CD4-positive, alpha-beta T cell (primary cell): ENCODE data around the gene COL25A1. TPM values are rescaled to one million over a fixed set of nuclear protein-coding genes. Genes with fewer than 3 reads are reported as not detected.

Source experiments
- ATAC-seq: fragments of 200-7000 bp; cut with Tn5 transposase; one replicate; pipeline ENCODE4 v1.10.0; 2022; ENCODE audit warnings: mild to moderate bottlenecking; ENCODE audit not compliant: poor library complexity
- CTCF ChIA-PET: fragments of 350-600 bp; sonication (Branson Sonifier 250); formaldehyde crosslinking; loops from one replicate; lab custom pipeline; 2021; ENCODE audit warnings: antibody characterized with exemption, inconsistent platforms; lab: Charles Lee
- POLR2A ChIA-PET: fragments of 350-600 bp; sonication (Branson Sonifier 250); formaldehyde crosslinking; loops from one replicate; lab custom pipeline; 2021; ENCODE audit warnings: antibody characterized with exemption, inconsistent platforms; lab: Charles Lee
- DNase-seq, 14 experiments: peaks; one replicate each; pipeline ENCODE4 v3.0.0-alpha.2; 2013 to 2020; ENCODE audit warnings: mixed read lengths in 2 of 14
- H3K27ac ChIP-seq, 2 donors: one replicate each; pipeline versions ENCODE4 v1.5.1 to v1.7.0; 2013; ENCODE audit warnings: low read length in 2 of 2, low read depth in 1 of 2, mild to moderate bottlenecking in 1 of 2
- H3K27me3 ChIP-seq, 2 experiments: 1 replicate in 1 of 2; 2 replicates in 1 of 2; pipeline versions ENCODE4 v1.6.1 to v1.7.0; 2013; ENCODE audit warnings: low read length in 2 of 2, control low read depth in 1 of 2, mild to moderate bottlenecking in 1 of 2, moderate library complexity in 1 of 2; ENCODE audit not compliant: insufficient read depth in 2 of 2, control insufficient read depth in 1 of 2
- H3K36me3 ChIP-seq: one replicate; pipeline ENCODE4 v1.6.1; 2013; ENCODE audit warnings: low read length, control low read depth; ENCODE audit not compliant: insufficient read depth
- H3K4me1 ChIP-seq: one replicate; pipeline ENCODE4 v1.6.1; 2013; ENCODE audit warnings: low read length, control low read depth; ENCODE audit not compliant: insufficient read depth
- H3K4me3 ChIP-seq: one replicate; pipeline ENCODE4 v1.5.1; 2013; ENCODE audit warnings: mild to moderate bottlenecking, low read length, moderate library complexity
- H3K9me3 ChIP-seq, 2 experiments: 1 replicate in 1 of 2; 2 replicates in 1 of 2; pipeline versions ENCODE4 v1.6.1 to v1.7.0; 2013; ENCODE audit warnings: low read length in 2 of 2, mild to moderate bottlenecking in 2 of 2, control low read depth in 1 of 2, moderate library complexity in 1 of 2; ENCODE audit not compliant: control insufficient read depth in 1 of 2, insufficient read depth in 1 of 2
- H3K27ac Mint-ChIP-seq: one replicate; pipeline ENCODE4 v1.8.0; 2020; ENCODE audit warnings: mixed read lengths
- H3K27me3 Mint-ChIP-seq: one replicate; pipeline ENCODE4 v1.8.0; 2021; ENCODE audit warnings: mixed read lengths
- H3K36me3 Mint-ChIP-seq: one replicate; pipeline ENCODE4 v1.8.0; 2021; ENCODE audit warnings: low read depth, mixed read lengths
- H3K4me1 Mint-ChIP-seq: one replicate; pipeline ENCODE4 v1.8.0; 2021; ENCODE audit warnings: low read depth, mixed read lengths
- H3K4me3 Mint-ChIP-seq: one replicate; pipeline ENCODE4 v1.8.0; 2020; ENCODE audit warnings: mild to moderate bottlenecking, mixed read lengths
- H3K9me3 Mint-ChIP-seq: one replicate; pipeline ENCODE4 v1.8.0; 2020; ENCODE audit warnings: mixed read lengths
- CTCF ChIP-seq: fragments of 200-600 bp; IDR thresholded peaks from one replicate; pipeline ENCODE4 v1.8.0; 2022; ENCODE audit warnings: antibody characterized with exemption, mild to moderate bottlenecking
- intact Hi-C, 2 experiments: fragments of 100-400 bp; cut with DNase I in 1 of 2; cut with micrococcal nuclease in 1 of 2; formaldehyde crosslinking; loops; one replicate each; pipeline versions ENCODE4 v1.15.1 to v1.9.0; 2023 to 2025; cut with DNase I, micrococcal nuclease
- total RNA-seq, 174 experiments: library from RNA in 2 of 174; stranded (reverse) in 2 of 174; gene quantifications; one replicate each; pipeline ENCODE4 v1.2.3 and lab custom pipeline; 2021 to 2026

Gene COL25A1
- total RNA-seq, 2 experiments from 2014 or later = 0.42 TPM; not detected in 1

GRCh38 chr4:109216085-109216696 is 86.3 kb downstream of the COL25A1 start:
- CTCF ChIA-PET = no interaction called here

GRCh38 chr4:109215506-109215905 is 87.0 kb downstream of the COL25A1 start:
- Mint-ChIP-seq H3K36me3 (no peaks in the 10 kb centered on the region), H3K9me3 (no peaks in the 10 kb centered on the region), H3K27me3 (peaks cover 7% of the 10 kb centered on the region), H3K27ac (no peak overlapping the region), H3K4me3 (no peak overlapping the region), H3K4me1 (no peaks in the 10 kb centered on the region)
- Histone ChIP-seq H3K4me3 (no peak overlapping the region), H3K27me3 (peaks cover 0 to 7% of the 10 kb centered on the region in 2 experiments), H3K4me1 (no peaks in the 10 kb centered on the region), H3K27ac (no peak overlapping the region), H3K36me3 (no peaks in the 10 kb centered on the region), H3K9me3 (no peaks in the 10 kb centered on the region)
- no peak for TF ChIP-seq CTCF
- intact Hi-C loops = no loop called here
- ChIA-PET CTCF (no interaction called here), POLR2A (no interaction called here)
- no peak for ATAC-seq
- no peak for DNase-seq

More at GRCh38 chr4:109216085-109216696, 86.3 kb downstream of the COL25A1 start:
- H3K36me3 Mint-ChIP-seq = no peaks in the 10 kb centered on the region
- Histone ChIP-seq H3K27me3 (peaks cover 0 to 7% of the 10 kb centered on the region in 2 experiments), H3K4me3 (no peak overlapping the region), H3K4me1 (no peaks in the 10 kb centered on the region), H3K36me3 (no peaks in the 10 kb centered on the region), H3K27ac (no peak overlapping the region), H3K9me3 (no peaks in the 10 kb centered on the region)
- no peak for ATAC-seq
- DNase-seq = no peak
- H3K27me3 Mint-ChIP-seq = peaks cover 7% of the 10 kb centered on the region
- H3K4me1 Mint-ChIP-seq = no peaks in the 10 kb centered on the region
- no peaks in the 10 kb centered on the region for H3K9me3 Mint-ChIP-seq
- intact Hi-C loops = no loop called here
- POLR2A ChIA-PET = no interaction called here
- H3K4me3 Mint-ChIP-seq = no peak overlapping the region
- no peak for TF ChIP-seq CTCF
- no peak overlapping the region for H3K27ac Mint-ChIP-seq

GRCh38 chr4:109214622-109215301 is 87.7 kb downstream of the COL25A1 start:
- Mint-ChIP-seq H3K4me3 (no peak overlapping the region), H3K9me3 (no peaks in the 10 kb centered on the region), H3K27ac (no peak overlapping the region), H3K36me3 (no peaks in the 10 kb centered on the region), H3K4me1 (no peaks in the 10 kb centered on the region), H3K27me3 (peaks cover 7% of the 10 kb centered on the region)
- TF ChIP-seq CTCF = no peak
- Histone ChIP-seq H3K4me3 (no peak overlapping the region), H3K9me3 (no peaks in the 10 kb centered on the region), H3K36me3 (no peaks in the 10 kb centered on the region), H3K27ac (no peak overlapping the region), H3K4me1 (no peaks in the 10 kb centered on the region), H3K27me3 (peaks cover 0 to 7% of the 10 kb centered on the region in 2 experiments)
- ChIA-PET POLR2A (no interaction called here), CTCF (no interaction called here)
- intact Hi-C loops = no loop called here
- no peak for DNase-seq
- no peak for ATAC-seq
